ENCODE measurements around the gene TULP4.

The TULP4 gene

DNA sequence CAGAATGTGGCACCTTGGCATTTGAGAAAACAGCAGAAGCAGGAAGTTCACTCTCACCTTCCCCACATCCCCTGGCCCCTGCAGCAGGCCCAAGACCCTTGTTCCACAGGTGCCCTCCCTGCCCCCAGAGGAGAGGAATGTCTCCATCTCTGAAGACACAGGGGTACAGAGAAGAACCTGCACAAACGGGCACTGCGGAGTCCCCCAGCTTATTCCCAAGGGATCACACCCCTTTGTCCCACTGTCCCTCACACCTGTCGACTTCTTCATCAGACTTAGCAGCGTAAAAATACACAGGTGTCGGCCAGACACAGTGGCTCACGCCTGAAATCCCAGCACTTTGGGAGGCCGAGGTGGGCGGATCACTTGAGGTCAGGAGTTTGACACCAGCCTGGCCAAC, 204.8 kb downstream of the TULP4 start (continued):
- TF ChIP-seq ZC3H10 (CRISPR knock-in tag; IDR thresholded peaks at IDR 0.05) (no peak), ARNTL (CRISPR knock-in tag; IDR thresholded peaks at IDR 0.05; ENCODE audit: borderline replicate concordance, low read depth) (no peak)

GRCh38 chr6:158517581-158517980, 205.3 kb downstream of the TULP4 start:
- no peak; the same call in 2 of the 3 replicates for ATAC-seq
- TF ChIP-seq ZFP30 (CRISPR knock-in tag; IDR thresholded peaks at IDR 0.05) (no peak), GLIS3 (CRISPR knock-in tag; IDR thresholded peaks at IDR 0.05) (no peak), CREB5 (CRISPR knock-in tag; IDR thresholded peaks at IDR 0.05; ENCODE audit: low read depth) (no peak), ESRRG (CRISPR knock-in tag; IDR thresholded peaks at IDR 0.05) (no peak), PATZ1 (CRISPR knock-in tag; IDR thresholded peaks at IDR 0.05; ENCODE audit: borderline replicate concordance) (no peak), CSRNP3 (CRISPR knock-in tag; IDR thresholded peaks at IDR 0.05) (no peak), ISL1 (CRISPR knock-in tag; IDR thresholded peaks at IDR 0.05) (no peak), OSR1 (CRISPR knock-in tag; IDR thresholded peaks at IDR 0.05) (no peak), ZNF8 (CRISPR knock-in tag; IDR thresholded peaks at IDR 0.05) (no peak), ARNTL (CRISPR knock-in tag; IDR thresholded peaks at IDR 0.05; ENCODE audit: borderline replicate concordance, low read depth) (no peak), TOX (CRISPR knock-in tag; IDR thresholded peaks at IDR 0.05; ENCODE audit: borderline replicate concordance) (no peak)
- TF ChIP-seq, protein P1, sequence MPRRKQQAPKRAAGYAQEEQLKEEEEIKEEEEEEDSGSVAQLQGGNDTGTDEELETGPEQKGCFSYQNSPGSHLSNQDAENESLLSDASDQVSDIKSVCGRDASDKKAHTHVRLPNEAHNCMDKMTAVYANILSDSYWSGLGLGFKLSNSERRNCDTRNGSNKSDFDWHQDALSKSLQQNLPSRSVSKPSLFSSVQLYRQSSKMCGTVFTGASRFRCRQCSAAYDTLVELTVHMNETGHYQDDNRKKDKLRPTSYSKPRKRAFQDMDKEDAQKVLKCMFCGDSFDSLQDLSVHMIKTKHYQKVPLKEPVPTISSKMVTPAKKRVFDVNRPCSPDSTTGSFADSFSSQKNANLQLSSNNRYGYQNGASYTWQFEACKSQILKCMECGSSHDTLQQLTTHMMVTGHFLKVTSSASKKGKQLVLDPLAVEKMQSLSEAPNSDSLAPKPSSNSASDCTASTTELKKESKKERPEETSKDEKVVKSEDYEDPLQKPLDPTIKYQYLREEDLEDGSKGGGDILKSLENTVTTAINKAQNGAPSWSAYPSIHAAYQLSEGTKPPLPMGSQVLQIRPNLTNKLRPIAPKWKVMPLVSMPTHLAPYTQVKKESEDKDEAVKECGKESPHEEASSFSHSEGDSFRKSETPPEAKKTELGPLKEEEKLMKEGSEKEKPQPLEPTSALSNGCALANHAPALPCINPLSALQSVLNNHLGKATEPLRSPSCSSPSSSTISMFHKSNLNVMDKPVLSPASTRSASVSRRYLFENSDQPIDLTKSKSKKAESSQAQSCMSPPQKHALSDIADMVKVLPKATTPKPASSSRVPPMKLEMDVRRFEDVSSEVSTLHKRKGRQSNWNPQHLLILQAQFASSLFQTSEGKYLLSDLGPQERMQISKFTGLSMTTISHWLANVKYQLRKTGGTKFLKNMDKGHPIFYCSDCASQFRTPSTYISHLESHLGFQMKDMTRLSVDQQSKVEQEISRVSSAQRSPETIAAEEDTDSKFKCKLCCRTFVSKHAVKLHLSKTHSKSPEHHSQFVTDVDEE (CRISPR knock-in tag; IDR thresholded peaks at IDR 0.05): no peak

DNA sequence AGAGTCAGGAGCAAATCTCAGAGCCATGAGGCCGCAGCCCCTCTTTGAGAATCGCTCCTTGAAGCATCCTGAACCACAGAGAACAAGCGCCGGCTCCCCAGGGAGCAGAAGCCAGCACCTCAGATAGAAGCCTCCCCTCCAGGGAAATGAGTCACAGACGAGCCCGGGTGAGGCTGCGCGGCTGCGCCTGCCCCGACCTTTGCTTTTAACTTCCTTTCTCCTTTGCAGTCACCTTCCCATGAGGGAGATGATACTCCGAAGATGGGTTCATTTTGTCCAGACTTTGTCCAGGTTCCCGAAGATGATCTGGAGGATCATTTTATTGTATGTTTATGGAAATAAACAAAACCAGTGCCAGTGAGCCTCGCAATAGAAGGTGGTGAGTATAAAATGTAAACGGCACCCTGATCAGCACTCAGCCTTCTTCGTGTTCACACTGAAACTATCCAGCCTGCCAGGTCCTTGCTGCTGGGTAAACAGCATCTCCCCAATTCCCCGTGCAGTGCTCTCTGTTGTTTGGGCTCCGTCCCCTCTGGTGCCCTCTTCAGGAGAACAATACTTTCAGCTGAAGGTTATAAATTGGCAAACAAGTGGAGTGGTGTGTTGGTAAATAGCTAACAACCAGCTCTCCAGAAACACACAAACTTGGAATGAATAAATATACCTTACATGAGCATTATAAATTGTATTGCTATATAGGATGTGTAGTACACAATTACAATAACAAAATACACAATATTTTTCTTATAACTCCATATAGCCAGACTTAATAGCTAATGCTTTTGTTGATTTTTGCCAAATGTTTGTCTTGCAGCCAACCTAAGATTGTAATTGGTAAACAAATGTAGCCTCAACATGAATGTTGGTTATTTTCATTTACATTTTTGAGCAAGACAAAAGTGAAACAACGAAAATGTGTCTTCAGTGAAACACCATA, 206.2 kb downstream of the TULP4 start:
- TF ChIP-seq PATZ1 (CRISPR knock-in tag; IDR thresholded peaks at IDR 0.05; ENCODE audit: borderline replicate concordance) (no peak), CSDC2 (CRISPR knock-in tag; IDR thresholded peaks at IDR 0.05) (no peak), GLIS3 (CRISPR knock-in tag; IDR thresholded peaks at IDR 0.05) (no peak), ZC3H10 (CRISPR knock-in tag; IDR thresholded peaks at IDR 0.05) (no peak), TCF4 (CRISPR knock-in tag; IDR thresholded peaks at IDR 0.05; ENCODE audit: borderline replicate concordance) (no peak), ESRRG (CRISPR knock-in tag; IDR thresholded peaks at IDR 0.05) (no peak), ZFP30 (CRISPR knock-in tag; IDR thresholded peaks at IDR 0.05) (no peak), ZNF565 (CRISPR knock-in tag; conservative IDR thresholded peaks at IDR 0.05; ENCODE audit: low read depth) (no peak), TOX (CRISPR knock-in tag; IDR thresholded peaks at IDR 0.05; ENCODE audit: borderline replicate concordance) (no peak), PPARA (CRISPR knock-in tag; IDR thresholded peaks at IDR 0.05; ENCODE audit: borderline replicate concordance) (no peak), CSRNP3 (CRISPR knock-in tag; IDR thresholded peaks at IDR 0.05) (no peak)
- ATAC-seq: peak; percentile 95

Measured in SK-N-SH treated with all-trans-retinoic acid at 6 μM for 48 hours (cell line).